GM21367 (cell line): ENCODE data around the gene TMEM202.
"Not testable (repeated sequence)": the region's sequence is repeated elsewhere in the genome, so short reads cannot be mapped to it uniquely, and the experiment has no call there.

ENCODE experiments used
- ATAC-seq: cut with Tn5 transposase; IDR thresholded peaks from one replicate; pipeline ENCODE4 v1.9.1; 2021; ENCODE audit not compliant: unreplicated experiment

Gene TMEM202

DNA sequence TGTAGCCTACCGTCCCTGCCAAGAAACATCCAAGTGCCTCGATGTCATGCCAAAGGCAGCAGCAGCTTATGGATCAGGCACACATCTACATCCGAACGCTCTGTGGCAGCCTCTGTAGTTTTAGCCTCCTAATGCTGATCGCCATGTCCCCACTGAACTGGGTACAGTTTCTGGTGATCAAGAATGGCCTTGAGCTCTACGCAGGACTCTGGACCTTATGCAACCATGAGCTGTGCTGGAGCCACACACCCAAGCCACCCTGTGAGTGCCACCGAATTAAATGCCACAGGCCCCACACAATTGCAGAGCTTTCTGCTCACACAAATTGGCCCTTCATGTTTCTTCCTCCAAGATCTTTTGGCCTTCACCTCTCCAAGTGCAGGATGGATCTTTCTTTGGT, 543 bp downstream of the TMEM202 start:
- no peak for ATAC-seq

DNA sequence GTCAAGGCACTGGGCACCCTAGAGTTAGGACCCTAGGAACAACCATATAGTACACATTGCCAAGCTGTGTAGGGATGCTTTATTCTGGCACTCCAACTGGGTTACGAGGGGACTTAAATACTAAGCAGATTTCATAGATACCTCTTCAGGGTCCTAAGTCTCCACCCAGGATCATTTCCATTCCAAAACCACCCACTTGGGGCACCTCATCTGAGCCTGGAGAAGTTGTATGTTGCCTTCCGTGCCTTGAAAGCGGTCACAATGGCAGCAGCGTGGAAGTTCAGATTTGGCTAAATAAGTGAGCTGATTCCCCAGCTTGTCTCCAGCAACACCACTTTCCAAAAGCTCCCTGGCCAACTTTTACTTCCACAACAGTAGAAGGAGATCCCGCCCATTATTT, 4.6 kb downstream of the TMEM202 start:
- no peak for ATAC-seq

DNA sequence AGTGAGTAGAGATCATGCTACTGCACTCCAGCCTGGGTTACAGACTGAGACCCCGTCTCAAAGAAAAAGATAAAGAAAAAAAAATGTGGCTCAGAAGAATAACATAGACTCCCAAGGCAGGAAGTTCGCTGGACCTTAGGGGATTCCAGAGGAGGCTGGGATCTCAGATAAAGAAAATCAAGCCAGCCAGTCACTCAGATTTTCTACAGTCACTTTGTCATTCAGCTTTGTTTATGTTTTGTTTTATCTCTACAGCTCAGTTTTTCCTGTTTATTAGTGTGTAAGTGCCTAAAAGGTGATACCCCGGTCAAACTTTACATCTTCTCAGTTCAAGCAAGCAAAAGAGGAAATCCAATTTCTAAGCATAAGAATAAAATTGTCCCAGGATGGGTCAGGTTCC, 6.3 kb downstream of the TMEM202 start:
- ATAC-seq = no peak

DNA sequence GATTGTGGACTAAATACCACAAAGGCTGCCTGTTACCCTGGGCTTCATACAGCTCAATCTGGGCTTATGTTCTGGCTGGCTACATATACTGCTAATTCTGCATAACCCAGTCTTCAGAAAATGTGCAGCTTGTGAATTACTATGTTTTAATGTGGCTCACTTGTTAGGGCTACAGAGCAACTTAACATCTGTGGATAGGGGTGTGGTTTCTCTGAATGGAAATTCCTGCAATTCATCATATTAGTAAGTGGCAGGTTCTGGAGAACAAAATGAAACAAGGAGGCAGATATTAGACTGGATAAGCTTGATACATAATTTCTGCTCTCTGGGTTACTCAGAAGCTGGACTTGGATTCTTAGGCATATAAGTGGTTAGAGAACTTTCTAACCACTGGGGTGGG, 6.7 kb downstream of the TMEM202 start:
- ATAC-seq = no peak

DNA sequence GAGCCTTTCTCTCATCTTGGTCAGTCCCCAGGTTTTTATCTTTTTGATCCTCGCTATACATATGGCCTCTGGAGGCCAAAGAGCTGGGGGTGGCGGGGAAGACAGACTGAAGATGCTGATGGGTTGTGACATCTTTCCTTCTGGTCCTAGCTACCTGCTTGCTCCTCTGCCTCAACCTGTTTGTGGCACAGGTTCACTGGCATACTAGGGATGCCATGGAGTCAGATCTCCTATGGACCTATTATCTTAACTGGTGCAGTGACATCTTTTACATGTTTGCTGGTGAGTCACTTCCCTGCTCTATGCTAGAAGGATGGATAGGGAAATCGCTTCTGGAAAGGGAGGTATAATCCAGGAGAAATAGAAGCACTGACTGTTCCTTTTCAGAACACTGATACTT, 8.8 kb downstream of the TMEM202 start:
- no peak for ATAC-seq

DNA sequence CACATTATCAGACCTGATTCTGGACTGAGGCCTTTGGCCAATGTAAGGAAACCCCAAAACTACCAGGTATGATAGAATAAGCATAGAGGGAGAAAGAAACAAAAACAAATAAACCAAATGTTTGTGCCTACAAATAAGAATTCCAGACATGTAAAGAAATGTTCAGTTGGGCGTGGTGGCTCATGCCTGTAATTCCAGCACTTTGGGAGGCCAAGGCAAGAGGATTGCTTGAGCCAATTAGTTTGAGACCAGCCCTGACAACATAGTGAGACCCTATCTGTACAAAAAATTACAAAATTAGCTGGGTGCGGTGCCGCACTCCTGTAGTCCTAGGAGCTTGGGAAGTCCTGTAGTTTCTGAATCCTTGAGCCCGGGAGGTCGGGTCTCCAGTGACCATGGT, 13.0 kb downstream of the TMEM202 start:
- no peak for ATAC-seq

DNA sequence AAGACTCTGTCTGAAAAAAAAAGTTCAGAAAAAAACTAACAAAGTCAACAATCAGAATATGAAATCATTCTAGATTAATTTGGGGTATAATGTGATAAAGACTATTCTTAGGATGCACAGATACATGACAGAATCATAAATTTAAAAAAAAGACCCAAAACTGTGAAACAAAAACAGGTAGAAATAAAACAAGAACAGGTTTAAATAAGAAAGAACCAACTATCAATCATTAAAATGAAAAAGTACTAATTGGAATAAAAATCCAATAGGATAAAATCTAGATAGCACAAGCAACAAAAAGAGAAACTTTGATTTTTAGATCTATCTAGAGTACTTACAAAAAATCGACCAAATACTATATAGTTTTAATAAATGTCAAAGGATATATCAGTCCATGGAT, 13.4 kb downstream of the TMEM202 start:
- ATAC-seq = no peak

DNA sequence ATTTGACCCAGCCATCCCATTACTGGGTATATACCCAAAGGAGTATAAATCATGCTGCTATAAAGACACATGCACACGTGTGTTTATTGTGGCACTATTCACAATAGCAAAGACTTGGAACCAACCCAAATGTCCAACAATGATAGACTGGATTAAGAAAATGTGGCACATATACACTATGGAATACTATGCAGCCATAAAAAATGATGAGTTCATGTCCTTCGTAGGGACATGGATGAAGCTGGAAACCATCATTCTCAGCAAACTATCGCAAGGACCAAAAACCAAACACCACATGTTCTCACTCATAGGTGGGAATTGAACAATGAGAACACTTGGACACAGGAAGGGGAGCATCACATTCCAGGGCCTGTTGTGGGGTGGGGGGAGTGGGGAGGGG, 15.2 kb downstream of the TMEM202 start:
- not testable (repeated sequence) for ATAC-seq

DNA sequence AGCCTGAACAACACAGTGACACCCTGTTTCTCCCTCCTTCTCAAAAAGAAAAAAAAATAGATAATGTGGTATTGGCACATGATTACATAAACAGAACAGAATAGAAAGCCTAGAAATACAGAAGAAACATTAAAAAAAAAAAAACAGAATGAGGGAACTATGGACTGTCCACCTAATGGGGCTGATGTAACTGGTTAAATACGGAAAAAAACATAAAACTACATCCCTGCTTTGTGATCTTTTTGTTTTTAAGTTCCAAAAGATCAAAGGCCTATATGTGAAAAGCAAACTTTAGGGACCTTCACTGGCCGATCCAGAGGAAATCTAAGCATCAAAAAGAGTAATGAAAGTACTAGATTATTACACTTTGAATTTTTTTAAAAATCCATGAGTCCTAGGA, 17.2 kb downstream of the TMEM202 start:
- no peak for ATAC-seq

DNA sequence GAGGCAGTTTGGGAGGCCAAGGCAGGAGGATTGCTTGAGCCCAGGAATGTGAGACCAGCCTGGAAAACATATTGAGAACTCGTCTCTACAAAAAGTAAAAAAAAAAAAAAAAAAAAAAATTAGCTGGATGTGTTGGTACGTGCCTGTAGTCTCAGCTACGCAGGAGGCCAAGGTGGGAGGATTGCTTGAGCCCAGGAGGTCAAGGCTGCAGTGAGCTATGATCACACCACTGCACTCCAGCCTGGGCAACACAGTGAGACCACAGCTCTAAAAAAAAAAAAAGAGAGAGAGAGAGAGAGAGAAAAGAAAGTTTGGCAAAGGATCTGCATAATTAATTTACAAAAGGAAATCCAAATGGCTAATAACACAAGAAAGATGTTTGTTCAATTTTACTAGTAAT, 21.7 kb downstream of the TMEM202 start:
- ATAC-seq = not testable (repeated sequence)

DNA sequence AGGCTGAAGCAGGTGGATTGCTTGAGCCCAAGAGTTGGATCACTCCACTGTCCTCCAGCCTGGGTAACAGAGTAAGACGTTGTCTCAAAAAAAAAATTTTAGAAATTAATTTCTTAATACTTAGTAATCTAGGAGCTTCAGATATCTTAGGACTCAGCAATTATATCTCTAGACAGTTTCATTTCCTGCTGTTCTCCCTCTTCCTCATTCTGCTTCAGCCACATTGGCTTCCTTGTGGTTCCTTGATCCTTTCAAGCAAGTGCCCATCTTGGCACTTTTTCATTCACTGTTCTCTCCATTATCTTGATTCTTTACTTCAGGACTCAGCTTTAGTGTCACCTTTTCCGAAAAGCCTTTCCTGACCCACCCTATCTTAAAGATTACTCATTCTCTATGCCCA, 22.5 kb downstream of the TMEM202 start:
- ATAC-seq = no peak

DNA sequence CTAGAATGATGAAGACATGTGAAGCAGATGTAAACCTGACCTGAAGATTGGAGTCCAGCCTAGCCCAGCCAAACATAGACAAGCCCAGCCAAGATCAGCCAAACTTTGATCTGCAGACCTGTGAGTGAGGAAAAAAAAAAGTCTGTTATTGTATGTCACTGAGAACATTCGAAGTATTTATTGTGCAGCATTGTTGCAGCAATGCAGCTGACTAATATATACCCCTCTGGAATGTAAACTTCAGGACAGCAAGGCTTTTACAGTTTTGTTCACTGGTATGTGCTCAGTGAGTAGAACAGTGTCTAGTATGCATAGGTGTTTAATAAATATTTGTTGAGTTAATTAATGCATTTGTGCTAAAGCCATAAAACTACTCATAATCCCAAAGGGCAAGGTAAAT, 23.4 kb downstream of the TMEM202 start:
- no peak for ATAC-seq

DNA sequence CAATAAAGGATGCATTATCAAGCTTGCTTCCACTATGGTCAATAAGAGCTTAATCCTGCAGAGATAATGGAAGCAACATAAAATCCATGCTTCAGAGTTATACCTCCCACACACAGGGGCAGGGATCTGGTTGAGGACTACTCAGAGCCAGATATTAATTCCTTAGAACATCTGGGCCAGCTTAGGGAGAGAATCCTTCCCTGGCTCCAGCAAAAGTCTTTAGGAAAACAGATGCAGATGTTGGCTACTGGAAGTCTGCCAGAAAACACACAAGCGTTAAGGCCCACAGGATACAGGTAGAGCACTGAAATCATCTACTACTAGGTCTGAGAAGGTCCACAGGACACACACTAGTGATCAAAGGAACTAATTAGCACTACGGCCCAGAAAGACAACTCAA, 25.2 kb downstream of the TMEM202 start:
- ATAC-seq = no peak

DNA sequence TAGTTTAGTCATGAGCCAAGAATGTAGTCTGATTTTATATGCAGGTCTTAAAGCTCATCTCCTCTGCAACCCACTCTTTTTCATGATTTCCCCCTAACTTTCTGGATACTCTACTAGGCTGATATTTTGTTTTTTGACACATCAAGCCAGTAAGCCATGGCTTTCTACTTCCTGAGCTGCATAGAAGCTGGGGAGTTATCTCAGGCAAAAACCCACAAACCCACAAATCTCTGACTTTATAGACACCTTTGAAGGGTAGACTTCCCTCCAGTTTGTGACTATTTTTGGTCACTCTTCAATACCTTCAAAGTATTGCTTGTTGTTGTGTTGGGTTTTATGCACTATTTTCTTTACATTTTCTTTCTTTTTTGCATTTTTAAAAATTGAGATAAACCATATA, 28.6 kb downstream of the TMEM202 start:
- ATAC-seq = no peak

DNA sequence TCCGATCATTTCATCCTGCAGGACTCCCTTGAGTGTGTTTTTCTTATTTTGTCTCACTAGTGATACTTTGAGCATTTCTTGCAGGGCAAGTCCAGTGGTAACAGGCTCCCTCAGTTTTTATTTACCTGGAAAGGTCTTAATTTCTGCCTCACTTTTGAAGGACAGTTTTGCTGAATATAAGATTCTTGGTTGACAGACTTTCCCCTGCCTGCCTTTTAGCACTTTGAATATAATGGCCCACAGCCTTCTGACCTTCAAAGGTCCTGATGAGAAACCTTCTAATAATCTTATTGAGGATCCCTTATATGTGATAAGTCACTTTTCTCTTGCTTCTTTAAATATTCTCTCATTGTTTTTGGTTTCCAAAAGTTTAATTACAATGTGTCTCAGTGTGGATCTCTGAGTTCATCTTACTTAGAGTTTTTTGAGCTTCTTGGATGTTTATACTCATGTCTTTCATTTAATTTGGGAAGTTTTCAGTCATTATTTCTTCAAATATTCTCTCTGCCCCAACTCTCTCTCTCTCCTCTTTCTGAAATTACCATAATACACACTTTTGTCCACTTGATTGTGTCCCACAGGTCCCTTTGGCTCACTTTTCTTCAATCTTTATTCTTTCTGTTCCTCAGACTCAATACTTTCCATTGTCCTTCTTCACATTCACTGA, 39.7 kb downstream of the TMEM202 start:
- ATAC-seq = no peak

DNA sequence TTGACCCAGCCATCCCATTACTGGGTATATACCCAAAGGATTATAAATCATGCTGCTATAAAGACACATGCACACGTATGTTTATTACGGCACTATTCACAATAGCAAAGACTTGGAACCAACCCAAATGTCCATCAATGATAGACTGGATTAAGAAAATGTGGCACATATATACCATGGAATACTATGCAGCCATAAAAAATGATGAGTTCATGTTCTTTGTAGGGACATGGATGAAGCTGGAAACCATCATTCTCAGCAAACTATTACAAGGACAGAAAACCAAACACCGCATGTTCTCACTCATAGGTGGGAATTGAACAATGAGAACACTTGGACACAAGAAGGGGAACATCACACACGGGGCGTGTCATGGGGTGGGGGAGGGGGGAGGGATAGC, 44.7 kb downstream of the TMEM202 start:
- ATAC-seq = not testable (repeated sequence)

DNA sequence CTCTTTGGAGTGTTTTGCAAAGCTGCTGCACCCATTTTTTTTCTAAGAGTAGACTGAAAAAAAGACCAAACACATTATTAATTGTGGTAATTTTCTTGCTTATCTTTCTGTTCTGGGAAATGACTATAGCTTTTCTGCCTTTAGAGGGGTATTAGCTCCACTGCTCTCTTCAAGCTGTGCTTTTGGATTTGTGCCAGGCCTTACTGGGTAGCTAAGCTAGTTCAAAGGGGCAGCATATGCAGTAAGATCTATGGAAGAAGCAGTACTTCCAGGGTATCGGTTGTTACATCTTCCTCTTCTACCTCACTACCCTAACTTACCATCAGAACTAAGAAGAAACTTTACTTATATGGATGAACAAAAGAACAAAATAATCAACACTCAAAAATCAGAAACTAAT, 47.3 kb downstream of the TMEM202 start:
- no peak for ATAC-seq

DNA sequence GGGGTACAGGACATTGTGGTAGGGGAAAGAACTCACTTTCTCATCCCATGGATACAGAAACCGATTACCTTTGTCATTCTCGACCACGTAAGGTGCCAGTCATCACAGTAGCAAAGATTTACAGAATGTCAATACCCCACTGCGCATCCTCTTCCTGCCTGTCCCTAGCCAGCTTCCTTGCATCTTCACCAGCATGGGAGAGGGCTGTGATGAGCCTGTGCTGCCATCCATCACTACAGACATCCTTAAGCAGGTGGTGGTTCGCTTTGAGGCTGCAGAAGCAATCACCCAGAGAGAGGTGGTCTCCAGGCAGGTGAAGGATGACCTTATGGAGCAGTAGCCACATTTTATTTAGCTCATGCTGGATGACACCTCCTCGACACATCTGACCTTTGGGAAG, 52.7 kb downstream of the TMEM202 start:
- no peak for ATAC-seq

DNA sequence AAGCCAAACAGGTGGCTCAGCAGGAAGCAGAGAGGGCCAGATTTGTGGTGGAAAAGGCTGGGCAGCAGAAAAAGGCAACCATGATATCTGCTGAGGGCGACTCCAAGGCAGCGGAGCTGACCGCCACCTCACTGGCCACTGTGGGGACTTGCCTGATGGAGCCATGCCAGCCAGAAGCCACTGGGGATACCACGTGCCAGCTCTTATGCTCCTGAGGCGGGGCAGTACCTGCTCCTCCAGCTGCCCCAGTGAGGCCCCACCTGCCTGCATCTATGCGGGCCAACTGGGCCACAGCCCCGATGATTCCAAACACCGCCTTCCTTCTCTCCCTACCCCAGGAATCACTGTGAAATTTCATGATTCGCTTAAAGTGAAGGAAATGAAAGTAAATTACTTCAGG, 53.1 kb downstream of the TMEM202 start:
- ATAC-seq = no peak

DNA sequence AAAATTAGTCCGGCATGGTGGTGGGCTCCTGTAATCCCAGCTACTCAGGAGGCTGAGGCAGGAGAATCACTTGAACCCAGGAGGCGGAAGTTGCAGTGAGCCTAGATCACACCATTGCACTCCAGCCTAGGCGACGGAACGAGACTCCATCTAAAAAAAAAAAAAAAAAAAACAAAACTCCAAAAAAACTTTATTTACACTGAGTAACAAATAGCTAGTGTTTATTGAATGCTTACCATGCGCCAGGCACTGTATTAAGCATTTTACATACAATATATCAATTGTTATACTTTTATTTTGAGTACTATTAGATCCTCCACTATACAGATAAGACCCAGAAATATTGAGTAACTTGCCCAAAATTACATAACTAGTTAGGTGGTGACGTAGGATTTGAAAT, 58.6 kb downstream of the TMEM202 start:
- ATAC-seq = no peak
